Sigmoid colon (tissue), 7 donors: Measurements from ENCODE around the gene LAMA4. TPM values are rescaled to one million over a fixed set of nuclear protein-coding genes. Genes with fewer than 3 reads are reported as not detected.

ENCODE experiments used
- DNase-seq: peaks from one replicate; pipeline ENCODE4 v3.0.0-alpha.2; 2019
- H3K27ac ChIP-seq, 4 donors: fragments of 200-600 bp; sonication (generic); one replicate each; pipeline ENCODE4 v1.5.1; 2016 to 2019; ENCODE audit warnings: mild to moderate bottlenecking in 1 of 4
- H3K27me3 ChIP-seq, 3 donors: fragments of 200-600 bp; sonication (generic); one replicate each; pipeline ENCODE4 v1.5.1; 2019; ENCODE audit warnings: mild to moderate bottlenecking in 1 of 3
- H3K36me3 ChIP-seq, 4 donors: fragments of 200-600 bp; sonication (generic); one replicate each; pipeline ENCODE4 v1.5.1; 2016 to 2019
- H3K4me1 ChIP-seq, 4 donors: fragments of 200-600 bp; sonication (generic); one replicate each; pipeline ENCODE4 v1.5.1; 2017 to 2019
- H3K4me3 ChIP-seq, 4 donors: fragments of 200-600 bp; sonication (generic); one replicate each; pipeline ENCODE4 v1.5.1; 2017 to 2019; ENCODE audit warnings: mild to moderate bottlenecking in 2 of 4, moderate library complexity in 1 of 4
- H3K9me3 ChIP-seq, 4 donors: fragments of 200-600 bp in 3 of 4; sonication (generic) in 3 of 4; one replicate each; pipeline versions ENCODE4 v1.5.1 to v1.6.1; 2013 to 2019
- CTCF ChIP-seq, 4 experiments: fragments of 450-650 bp in 3 of 4; fragments of 200-600 bp in 1 of 4; IDR thresholded peaks; one replicate each; pipeline ENCODE4 v1.5.1; 2016 to 2019; ENCODE audit warnings: antibody characterized with exemption in 4 of 4, mild to moderate bottlenecking in 3 of 4, moderate library complexity in 2 of 4
- EP300 ChIP-seq, 4 donors: sonication (generic); formaldehyde crosslinking; IDR thresholded peaks; one replicate each; pipeline ENCODE4 v1.6.1; 2017; ENCODE audit warnings: antibody characterized with exemption in 4 of 4
- POLR2A ChIP-seq, 2 donors: fragments of 450-650 bp; IDR thresholded peaks; one replicate each; pipeline ENCODE4 v1.6.1; 2016; ENCODE audit warnings: antibody characterized with exemption in 2 of 2, mild to moderate bottlenecking in 2 of 2, moderate library complexity in 2 of 2
- POLR2AphosphoS5 ChIP-seq, 4 donors: sonication (generic); formaldehyde crosslinking; IDR thresholded peaks; one replicate each; pipeline ENCODE4 v1.6.1; 2017; ENCODE audit warnings: antibody characterized with exemption in 4 of 4
- WGBS, 2 donors: extraction: QIAGEN DNeasy Blood & Tissue Kit; methylation state at CpG; one replicate each; pipeline ENCODE4 v1.1.7; 2013; 5-methylcytosine and 5-hydroxymethylcytosine counted together
- intact Hi-C: fragments of 100-400 bp; cut with DNase I; formaldehyde crosslinking; loops from one replicate; pipeline ENCODE4 v1.15.1; 2023
- polyA plus RNA-seq, 3 donors: library from polyadenylated mRNA; stranded (reverse); fragments of 200-250 nt; gene quantifications; one replicate each; pipeline ENCODE4 v1.2.3, GENCODE V29; 2013
- total RNA-seq, 4 donors: library from RNA; depleted of rRNA; stranded (reverse); fragments of >200 nt; gene quantifications; one replicate each; pipeline ENCODE4 v1.1.0, GENCODE V29; 2016
- donor health status: healthy with polysubstance abuse.
- donor health status: Bipolar disorder and iron deficiency.
- donor health status: healthy.

The LAMA4 gene
- total and polyA plus RNA-seq, 7 donors, result 6.9 to 225 (median 95.3) TPM

DNA sequence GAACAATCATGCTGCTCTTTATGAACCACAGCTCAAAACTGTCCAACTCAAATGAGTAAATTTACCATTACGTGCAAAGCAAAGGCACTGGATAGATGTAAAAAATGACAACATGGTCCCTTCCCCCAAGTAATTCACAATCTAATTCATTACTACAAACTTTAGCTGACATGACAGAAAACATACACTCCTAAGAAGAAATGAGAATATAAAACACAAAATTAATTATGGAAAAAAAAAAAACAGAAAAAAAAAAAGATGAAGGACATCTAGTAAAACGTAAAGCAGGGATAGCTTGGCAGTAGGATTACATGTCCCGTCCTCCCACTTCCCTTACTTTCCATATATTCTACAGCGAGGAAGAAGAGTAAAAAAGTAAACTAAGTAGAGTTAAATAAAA, 172.8 kb downstream of the LAMA4 start:
- Histone ChIP-seq H3K4me3 (no peak overlapping the region), H3K9me3 (no peaks in the 10 kb centered on the region), H3K4me1 (peaks cover 0 to 11% (median 5%) of the 10 kb centered on the region in 4 donors), H3K27ac (no peak overlapping the region), H3K36me3 (peaks cover 0 to 63% (median 2%) of the 10 kb centered on the region in 4 donors), H3K27me3 (no peaks in the 10 kb centered on the region)
- intact Hi-C loops, result loop anchor here (10.0 kb wide), 1 partner anchor 233 kb away; no protein-coding TSS in a partner anchor
- 92 to 96% methylated on average over 4 of the region's 4 CpGs for WGBS, 2 donors
- no peak for TF ChIP-seq POLR2AphosphoS5 (IDR thresholded peaks at IDR 0.05)
- no peak for TF ChIP-seq CTCF (IDR thresholded peaks at IDR 0.05)
- TF ChIP-seq POLR2A (IDR thresholded peaks at IDR 0.05), result no peak
- no peak for TF ChIP-seq EP300 (IDR thresholded peaks at IDR 0.05)
- no peak for DNase-seq

DNA sequence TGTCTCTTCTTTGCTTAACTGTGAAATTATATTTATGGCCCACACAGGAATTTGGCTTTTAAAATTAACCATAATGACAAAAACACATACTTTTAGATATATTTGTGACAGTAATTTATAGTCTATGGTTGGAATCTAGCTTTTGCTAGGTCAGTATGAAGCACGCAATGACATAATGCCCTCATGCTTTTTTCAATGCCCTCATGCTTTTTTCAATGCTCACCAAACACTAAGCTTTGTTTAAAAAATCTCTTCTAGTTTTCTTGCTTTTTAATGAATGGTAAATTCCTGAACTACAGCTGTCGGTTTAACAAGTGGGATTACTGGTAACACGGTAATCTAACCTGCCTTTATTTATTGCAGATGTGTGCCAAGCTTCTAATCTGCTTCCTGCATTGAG, 187.8 kb downstream of the LAMA4 start:
- H3K4me1 ChIP-seq, result no peaks in the 10 kb centered on the region
- H3K9me3 ChIP-seq, result no peaks in the 10 kb centered on the region
- intact Hi-C loops, result no loop called here
- H3K36me3 ChIP-seq, result peaks cover 0 to 27% (median 4%) of the 10 kb centered on the region in 4 donors
- H3K27ac ChIP-seq, result no peak overlapping the region
- H3K4me3 ChIP-seq, result no peak overlapping the region
- no peaks in the 10 kb centered on the region for H3K27me3 ChIP-seq
- DNase-seq, result no peak
- TF ChIP-seq POLR2A (IDR thresholded peaks at IDR 0.05) (no peak), EP300 (IDR thresholded peaks at IDR 0.05) (no peak), CTCF (IDR thresholded peaks at IDR 0.05) (no peak), POLR2AphosphoS5 (IDR thresholded peaks at IDR 0.05) (no peak)
- WGBS, 2 donors, result 50 to 65% methylated on average over 3 of the region's 3 CpGs

DNA sequence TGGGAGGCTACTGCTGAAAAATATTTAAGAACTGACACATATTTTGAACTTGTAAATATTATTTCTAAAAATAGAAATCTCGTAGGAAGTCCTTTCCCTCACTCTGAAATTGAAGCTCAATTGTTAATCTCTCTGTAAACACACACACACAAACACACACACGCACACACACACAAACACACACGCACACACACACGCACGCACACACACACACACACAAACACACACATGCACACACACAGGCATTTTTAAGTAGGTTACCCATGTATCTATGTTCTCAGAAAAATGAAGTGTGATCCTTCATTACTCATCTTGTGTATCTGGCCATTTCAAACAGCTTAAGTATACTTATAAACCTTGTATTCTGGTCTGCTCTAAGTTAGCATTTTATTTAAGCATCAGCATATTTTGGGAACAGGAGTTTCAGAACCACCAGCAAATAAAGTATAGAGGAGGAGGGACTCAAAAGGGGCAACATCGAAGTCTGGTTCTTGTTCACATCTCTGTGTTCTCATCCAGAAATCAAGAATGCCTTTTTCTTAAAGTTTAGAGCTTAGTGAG, 188.9 kb downstream of the LAMA4 start:
- whole genome bisulfite sequencing, 2 donors, result 57 to 80% methylated on average over 6 of the region's 6 CpGs
- intact Hi-C loops, result no loop called here

DNA sequence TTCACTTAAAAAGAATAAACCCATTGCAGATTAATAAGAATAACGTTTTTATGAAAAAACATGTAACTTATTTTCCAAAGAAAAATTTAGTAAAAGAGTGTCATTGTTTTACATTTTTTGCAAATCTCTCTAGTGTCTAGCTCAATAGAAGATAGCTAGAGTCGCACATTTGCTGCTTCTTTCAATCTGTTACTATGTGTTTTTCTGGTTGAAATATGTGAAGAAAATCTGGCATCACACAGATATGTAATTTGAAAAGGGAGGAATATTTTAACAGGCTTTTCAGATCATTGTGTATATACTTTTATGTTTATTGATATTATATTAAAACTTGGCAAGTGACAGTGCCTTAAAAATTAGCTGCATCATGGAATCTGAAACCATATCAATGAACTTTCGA, 191.4 kb downstream of the LAMA4 start:
- H3K4me3 ChIP-seq, result no peak overlapping the region
- no peaks in the 10 kb centered on the region for H3K36me3 ChIP-seq
- H3K9me3 ChIP-seq, result no peaks in the 10 kb centered on the region
- WGBS, 2 donors, result 85 to 89% methylated on average over 3 of the region's 3 CpGs
- no peak for DNase-seq
- no peak overlapping the region for H3K27ac ChIP-seq
- H3K27me3 ChIP-seq, result no peaks in the 10 kb centered on the region
- intact Hi-C loops, result no loop called here
- no peaks in the 10 kb centered on the region for H3K4me1 ChIP-seq
- TF ChIP-seq POLR2AphosphoS5 (IDR thresholded peaks at IDR 0.05) (no peak), CTCF (IDR thresholded peaks at IDR 0.05) (no peak), EP300 (IDR thresholded peaks at IDR 0.05) (no peak), POLR2A (IDR thresholded peaks at IDR 0.05) (no peak)

More for the DNA sequence above, 188.9 kb downstream of the LAMA4 start:
- H3K27me3 ChIP-seq, result no peaks in the 10 kb centered on the region
- H3K27ac ChIP-seq, result no peak overlapping the region
- H3K4me3 ChIP-seq, result no peak overlapping the region
- TF ChIP-seq POLR2AphosphoS5 (IDR thresholded peaks at IDR 0.05), result no peak
- TF ChIP-seq EP300 (IDR thresholded peaks at IDR 0.05), result no peak
- TF ChIP-seq CTCF (IDR thresholded peaks at IDR 0.05), result no peak
- no peak for TF ChIP-seq POLR2A (IDR thresholded peaks at IDR 0.05)
- no peaks in the 10 kb centered on the region for H3K9me3 ChIP-seq
- H3K36me3 ChIP-seq, result peaks cover 0 to 16% (median 2%) of the 10 kb centered on the region in 4 donors
- DNase-seq, result no peak
- no peaks in the 10 kb centered on the region for H3K4me1 ChIP-seq

DNA sequence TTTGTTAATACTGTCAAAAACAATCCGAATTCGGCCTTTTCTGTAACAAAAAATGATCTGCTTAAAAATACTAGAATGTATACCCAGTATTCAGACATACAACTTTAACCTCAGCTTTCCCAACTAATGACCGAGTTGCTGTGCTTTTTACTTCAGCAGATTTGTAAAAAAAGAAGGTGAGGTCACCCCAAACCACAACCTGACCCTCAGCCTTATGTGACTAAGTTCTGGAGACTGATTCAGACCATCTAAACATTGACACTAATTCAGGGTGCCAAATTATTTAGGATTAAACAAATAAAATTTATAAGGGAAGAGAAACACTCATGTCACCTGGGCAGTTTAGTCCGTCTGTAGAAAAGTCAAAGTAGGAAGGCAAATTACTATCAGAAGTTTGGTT, 192.8 kb downstream of the LAMA4 start:
- Histone ChIP-seq H3K4me3 (no peak overlapping the region), H3K4me1 (no peaks in the 10 kb centered on the region), H3K27me3 (no peaks in the 10 kb centered on the region), H3K9me3 (no peaks in the 10 kb centered on the region), H3K36me3 (no peaks in the 10 kb centered on the region), H3K27ac (no peak overlapping the region)
- WGBS, 2 donors, result 90 to 91% methylated on average over 4 of the region's 4 CpGs
- TF ChIP-seq POLR2AphosphoS5 (IDR thresholded peaks at IDR 0.05), result no peak
- TF ChIP-seq CTCF (IDR thresholded peaks at IDR 0.05), result no peak
- no peak for TF ChIP-seq EP300 (IDR thresholded peaks at IDR 0.05)
- TF ChIP-seq POLR2A (IDR thresholded peaks at IDR 0.05), result no peak
- DNase-seq, result no peak
- intact Hi-C loops, result no loop called here
